HUES48 (cell line): ENCODE results near the gene LHPP.

Experiments used
- H3K27ac ChIP-seq: one replicate; pipeline ENCODE4 v1.7.0; 2013; ENCODE audit warnings: low read depth, low read length, inconsistent platforms
- H3K27me3 ChIP-seq: 2 replicates; pipeline ENCODE4 v1.6.1; 2013; ENCODE audit warnings: mild to moderate bottlenecking, low read length; ENCODE audit not compliant: control insufficient read depth, insufficient read depth
- H3K36me3 ChIP-seq: 2 replicates; pipeline ENCODE4 v1.6.1; 2013; ENCODE audit warnings: low read length; ENCODE audit not compliant: control insufficient read depth, insufficient read depth
- H3K4me1 ChIP-seq: 2 replicates; pipeline ENCODE4 v1.6.1; 2013; ENCODE audit warnings: mild to moderate bottlenecking, low read length; ENCODE audit not compliant: control insufficient read depth, insufficient read depth
- H3K4me3 ChIP-seq: 2 replicates; pipeline ENCODE4 v1.5.1; 2013; ENCODE audit warnings: mild to moderate bottlenecking, low read depth, low read length
- H3K9ac ChIP-seq: 2 replicates; pipeline ENCODE4 v1.6.1; 2013; ENCODE audit warnings: mild to moderate bottlenecking, low read depth, low read length, moderate library complexity
- H3K9me3 ChIP-seq: 2 replicates; pipeline ENCODE4 v1.6.1; 2013; ENCODE audit warnings: low read length; ENCODE audit not compliant: control insufficient read depth, insufficient read depth

LHPP gene

DNA sequence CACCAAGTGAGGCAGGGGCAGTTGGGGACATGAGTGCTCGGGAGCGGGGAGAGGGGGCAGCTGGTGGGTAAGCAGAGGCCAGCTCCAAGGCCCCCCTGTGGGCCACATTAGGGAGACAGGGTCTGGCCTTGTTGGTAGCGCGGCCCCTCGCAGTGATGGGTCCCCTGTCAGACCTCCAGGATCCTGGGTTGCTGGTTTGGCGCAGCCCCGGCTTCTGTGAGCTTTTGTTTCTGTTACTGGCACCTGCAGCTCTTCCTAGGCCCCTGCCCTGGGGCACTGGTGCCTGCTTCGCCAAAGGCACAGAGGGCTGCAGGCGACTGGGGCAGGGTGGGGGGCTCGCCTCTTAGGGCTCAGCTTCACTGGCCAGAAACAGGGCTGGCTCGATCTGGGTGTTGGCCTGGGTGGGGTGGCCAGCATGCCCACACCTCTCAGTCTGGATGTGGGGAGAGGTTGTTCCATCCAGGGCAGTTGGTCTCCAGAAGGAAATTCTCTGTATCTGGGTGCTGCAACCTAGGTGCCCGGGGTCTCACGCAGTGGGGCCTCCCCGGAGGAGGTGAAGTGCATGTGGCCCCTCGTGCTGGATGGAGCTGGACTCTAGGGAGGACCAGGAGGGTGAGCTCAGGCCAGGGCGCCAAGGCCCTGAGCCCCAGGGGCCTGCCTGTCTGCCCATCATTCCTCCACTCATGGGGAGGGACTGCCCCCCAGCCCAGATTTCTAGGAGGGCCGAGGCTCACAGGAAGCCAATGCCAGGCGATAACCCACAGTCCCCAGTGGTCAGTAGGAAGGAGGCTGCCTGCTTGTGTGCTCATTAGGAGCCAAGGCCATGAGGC, 138.6 kb downstream of the LHPP start:
- H3K36me3 ChIP-seq: no peaks in the 10 kb centered on the region
- H3K27me3 ChIP-seq: no peaks in the 10 kb centered on the region
- H3K4me1 ChIP-seq: no peaks in the 10 kb centered on the region
- no peak overlapping the region for H3K4me3 ChIP-seq
- H3K9ac ChIP-seq: no peak overlapping the region
- H3K9me3 ChIP-seq: no peaks in the 10 kb centered on the region
- H3K27ac ChIP-seq: no peak overlapping the region

- H3K9ac ChIP-seq: no peak overlapping the region
- H3K4me3 ChIP-seq: no peak overlapping the region
- H3K36me3 ChIP-seq: no peaks in the 10 kb centered on the region
- no peaks in the 10 kb centered on the region for H3K4me1 ChIP-seq
- H3K27me3 ChIP-seq: no peaks in the 10 kb centered on the region
- no peak overlapping the region for H3K27ac ChIP-seq
- no peaks in the 10 kb centered on the region for H3K9me3 ChIP-seq
Observed at GRCh38 chr10:124601016-124601415, 139.4 kb downstream of the LHPP start.

DNA sequence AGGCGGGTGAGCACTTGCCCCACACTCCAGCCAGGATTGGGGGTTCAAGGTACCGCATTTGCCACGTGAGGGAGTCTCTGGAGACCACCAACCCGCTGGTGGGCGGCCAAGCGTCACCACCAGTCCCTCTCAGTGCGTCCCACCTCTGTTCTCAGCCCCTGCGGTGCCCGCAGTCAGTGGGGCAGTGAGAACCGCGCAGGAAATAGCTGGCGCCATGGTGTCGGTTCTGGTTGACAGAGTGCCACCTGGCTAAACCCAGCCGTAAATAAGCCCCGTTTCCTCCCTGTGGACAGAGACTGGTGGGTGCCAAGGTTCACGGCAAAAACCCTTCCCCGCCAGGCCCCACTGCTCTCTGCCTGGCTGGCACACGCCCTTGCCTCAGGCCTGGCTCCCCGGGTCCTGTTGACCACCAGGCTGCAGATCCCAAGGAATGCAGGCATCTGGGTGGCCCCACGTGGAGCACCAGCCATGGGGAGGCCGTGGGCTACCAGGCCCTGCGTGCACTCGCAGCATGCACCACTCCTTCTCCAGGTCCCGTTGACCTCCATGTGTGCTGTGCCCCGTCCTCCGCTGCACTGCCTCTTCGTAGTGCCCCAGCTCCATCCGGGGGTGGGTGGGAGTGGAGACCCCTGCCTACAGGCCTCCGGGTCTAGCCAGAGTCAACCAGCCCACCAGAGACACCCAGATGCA, 140.0 kb downstream of the LHPP start:
- Histone ChIP-seq H3K9me3 (no peaks in the 10 kb centered on the region), H3K9ac (no peak overlapping the region), H3K27me3 (no peaks in the 10 kb centered on the region), H3K27ac (no peak overlapping the region), H3K4me3 (no peak overlapping the region), H3K36me3 (no peaks in the 10 kb centered on the region), H3K4me1 (no peaks in the 10 kb centered on the region)

DNA sequence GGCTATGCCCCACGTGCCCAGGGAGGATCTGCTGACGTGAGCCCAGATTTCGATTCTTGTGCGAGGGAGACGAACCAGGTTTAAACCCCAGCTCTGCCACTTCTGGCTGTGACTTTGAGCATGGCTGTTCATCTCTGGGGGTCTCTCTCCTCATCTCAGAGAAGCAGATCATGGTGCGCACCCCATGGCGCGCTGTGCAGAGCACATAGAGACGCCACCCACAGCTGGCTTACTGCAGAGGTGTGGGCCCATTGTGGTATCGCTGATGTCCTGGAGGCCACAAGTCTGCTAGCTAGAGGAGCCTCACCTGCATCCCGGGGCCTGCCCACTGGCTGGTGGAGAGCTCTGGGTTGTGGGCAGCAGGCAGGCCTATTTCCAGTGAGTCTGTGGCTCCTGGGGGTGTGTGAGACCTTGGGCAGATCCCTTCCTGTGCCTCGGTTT, 140.5 kb downstream of the LHPP start:
- no peaks in the 10 kb centered on the region for H3K36me3 ChIP-seq

GRCh38 chr10:124602646-124603365, 141.2 kb downstream of the LHPP start:
- Histone ChIP-seq H3K36me3 (no peaks in the 10 kb centered on the region), H3K9me3 (no peaks in the 10 kb centered on the region), H3K9ac (no peak overlapping the region), H3K4me3 (no peak overlapping the region), H3K27ac (no peak overlapping the region), H3K27me3 (no peaks in the 10 kb centered on the region), H3K4me1 (no peaks in the 10 kb centered on the region)

More for the DNA sequence above, 140.5 kb downstream of the LHPP start:
- no peak overlapping the region for H3K27ac ChIP-seq
- no peaks in the 10 kb centered on the region for H3K27me3 ChIP-seq
- H3K9ac ChIP-seq: no peak overlapping the region
- no peak overlapping the region for H3K4me3 ChIP-seq
- no peaks in the 10 kb centered on the region for H3K9me3 ChIP-seq
- H3K4me1 ChIP-seq: no peaks in the 10 kb centered on the region

- H3K27me3 ChIP-seq: no peaks in the 10 kb centered on the region
- no peak overlapping the region for H3K9ac ChIP-seq
- H3K4me1 ChIP-seq: no peaks in the 10 kb centered on the region
- H3K4me3 ChIP-seq: no peak overlapping the region
- H3K9me3 ChIP-seq: no peaks in the 10 kb centered on the region
- H3K27ac ChIP-seq: no peak overlapping the region
- H3K36me3 ChIP-seq: no peaks in the 10 kb centered on the region
Observed at GRCh38 chr10:124603376-124604213, 142.0 kb downstream of the LHPP start.

DNA sequence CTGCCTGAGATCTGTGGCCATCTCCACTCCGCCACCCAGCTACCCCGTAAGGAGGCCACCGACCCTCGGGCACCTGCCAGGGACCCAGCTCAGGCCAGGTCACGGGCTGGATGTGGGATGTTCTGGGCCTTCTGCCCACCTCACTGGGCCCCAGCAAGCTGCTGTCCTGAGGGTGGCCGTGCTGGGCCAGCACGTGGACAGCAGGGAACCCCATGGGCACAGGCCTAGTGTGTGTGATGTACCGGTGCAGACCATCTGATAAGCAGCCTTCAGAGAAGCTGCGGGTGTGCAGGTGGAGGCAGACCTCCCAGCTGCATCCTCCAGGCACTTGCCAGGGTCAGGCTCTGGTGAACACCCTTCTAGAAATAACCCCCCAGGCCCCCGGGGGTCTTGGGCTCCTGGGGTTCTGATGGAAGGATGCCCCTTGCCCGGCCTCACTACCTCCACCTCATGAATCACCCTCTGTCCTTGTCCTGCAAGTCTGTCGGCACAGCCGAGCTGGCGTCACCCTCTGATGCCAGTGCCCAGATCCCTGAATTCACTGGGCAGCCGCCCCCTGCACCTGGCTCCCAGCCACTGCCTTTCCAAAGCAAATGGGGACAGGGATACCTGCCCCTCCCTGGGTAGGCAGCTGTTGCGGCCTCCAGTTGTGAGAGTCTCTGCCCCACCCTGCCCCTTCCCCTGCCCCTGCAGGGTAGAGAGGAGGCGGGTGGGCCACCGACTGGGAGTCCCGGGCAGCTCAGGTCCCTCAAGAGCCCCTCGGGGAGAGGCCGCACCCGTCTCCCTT, 142.8 kb downstream of the LHPP start:
- no peaks in the 10 kb centered on the region for H3K4me1 ChIP-seq
- no peaks in the 10 kb centered on the region for H3K27me3 ChIP-seq
- H3K9ac ChIP-seq: no peak overlapping the region
- no peak overlapping the region for H3K4me3 ChIP-seq
- H3K27ac ChIP-seq: no peak overlapping the region
- H3K9me3 ChIP-seq: no peaks in the 10 kb centered on the region
- no peaks in the 10 kb centered on the region for H3K36me3 ChIP-seq

GRCh38 chr10:124605001-124605370, 143.4 kb downstream of the LHPP start:
- Histone ChIP-seq H3K27ac (no peak overlapping the region), H3K27me3 (no peaks in the 10 kb centered on the region), H3K9ac (no peak overlapping the region), H3K4me3 (no peak overlapping the region), H3K4me1 (no peaks in the 10 kb centered on the region), H3K9me3 (no peaks in the 10 kb centered on the region), H3K36me3 (no peaks in the 10 kb centered on the region)

- Histone ChIP-seq H3K9ac (no peak overlapping the region), H3K4me3 (no peak overlapping the region), H3K27me3 (no peaks in the 10 kb centered on the region)
Observed at GRCh38 chr10:124605481-124605855, 143.8 kb downstream of the LHPP start.

More at GRCh38 chr10:124605481-124605855, 143.8 kb downstream of the LHPP start:
- Histone ChIP-seq H3K9me3 (no peaks in the 10 kb centered on the region), H3K27ac (no peak overlapping the region), H3K4me1 (no peaks in the 10 kb centered on the region), H3K36me3 (no peaks in the 10 kb centered on the region)
